ENCODE data around the gene PPBP.

The PPBP gene

GRCh38 chr4:73948291-73948690, 39.7 kb downstream of the PPBP start:
- Histone ChIP-seq H3K9ac (ENCODE audit: low read length) (no peak overlapping the region), H3K27ac (ENCODE audit: low read depth, low read length) (no peak overlapping the region), H3K4me3 (ENCODE audit: low read depth, low read length) (no peak overlapping the region), H3K36me3 (ENCODE audit: control insufficient read depth, insufficient read depth, low read length) (no peaks in the 10 kb centered on the region), H3K27me3 (ENCODE audit: control insufficient read depth, insufficient read depth, low read length) (peaks cover 61% of the 10 kb centered on the region), H3K9me3 (ENCODE audit: control insufficient read depth, insufficient read depth, low read depth, low read length) (0 out of 2 replicates have a peak, but pooled peaks cover 6% of the 10 kb centered on the region), H3K4me1 (ENCODE audit: control insufficient read depth, insufficient read depth, low read length) (peaks cover 26% of the 10 kb centered on the region)

- H3K36me3 ChIP-seq (ENCODE audit: control insufficient read depth, insufficient read depth, low read length): no peaks in the 10 kb centered on the region
- no peak overlapping the region for H3K27ac ChIP-seq (ENCODE audit: low read depth, low read length)
- no peak overlapping the region for H3K9ac ChIP-seq (ENCODE audit: low read length)
- peaks cover 28% of the 10 kb centered on the region for H3K4me1 ChIP-seq (ENCODE audit: control insufficient read depth, insufficient read depth, low read length)
- H3K4me3 ChIP-seq (ENCODE audit: low read depth, low read length): no peak overlapping the region
- peaks cover 70% of the 10 kb centered on the region for H3K27me3 ChIP-seq (ENCODE audit: control insufficient read depth, insufficient read depth, low read length)
- 0 out of 2 replicates have a peak, but pooled peaks cover under 1% of the 10 kb centered on the region for H3K9me3 ChIP-seq (ENCODE audit: control insufficient read depth, insufficient read depth, low read depth, low read length)
These were observed 40.6 kb downstream of the PPBP start for GRCh38 chr4:73947239-73947985.

GRCh38 chr4:73945674-73946449, 42.1 kb downstream of the PPBP start:
- no peak overlapping the region for H3K4me3 ChIP-seq (ENCODE audit: low read depth, low read length)
- H3K27ac ChIP-seq (ENCODE audit: low read depth, low read length): no peak overlapping the region
- no peak overlapping the region for H3K9ac ChIP-seq (ENCODE audit: low read length)
- peaks cover 85% of the 10 kb centered on the region for H3K27me3 ChIP-seq (ENCODE audit: control insufficient read depth, insufficient read depth, low read length)
- H3K36me3 ChIP-seq (ENCODE audit: control insufficient read depth, insufficient read depth, low read length): no peaks in the 10 kb centered on the region
- no peaks in the 10 kb centered on the region for H3K9me3 ChIP-seq (ENCODE audit: control insufficient read depth, insufficient read depth, low read depth, low read length)
- H3K4me1 ChIP-seq (ENCODE audit: control insufficient read depth, insufficient read depth, low read length): peaks cover 18% of the 10 kb centered on the region; the same call in 1 of the 2 replicates

GRCh38 chr4:73945140-73945539, 42.9 kb downstream of the PPBP start:
- H3K4me3 ChIP-seq (ENCODE audit: low read depth, low read length): peak overlapping the region; percentile 54; the same call in 1 of the 2 replicates
- peaks cover 89% of the 10 kb centered on the region for H3K27me3 ChIP-seq (ENCODE audit: control insufficient read depth, insufficient read depth, low read length)
- H3K9me3 ChIP-seq (ENCODE audit: control insufficient read depth, insufficient read depth, low read depth, low read length): no peaks in the 10 kb centered on the region
- H3K9ac ChIP-seq (ENCODE audit: low read length): no peak overlapping the region
- H3K4me1 ChIP-seq (ENCODE audit: control insufficient read depth, insufficient read depth, low read length): peaks cover 18% of the 10 kb centered on the region; the same call in 1 of the 2 replicates
- H3K36me3 ChIP-seq (ENCODE audit: control insufficient read depth, insufficient read depth, low read length): no peaks in the 10 kb centered on the region
- H3K27ac ChIP-seq (ENCODE audit: low read depth, low read length): no peak overlapping the region

GRCh38 chr4:73944061-73944875, 43.7 kb downstream of the PPBP start:
- Histone ChIP-seq H3K4me3 (ENCODE audit: low read depth, low read length) (peak overlapping the region; percentile 54), H3K9me3 (ENCODE audit: control insufficient read depth, insufficient read depth, low read depth, low read length) (no peaks in the 10 kb centered on the region), H3K4me1 (ENCODE audit: control insufficient read depth, insufficient read depth, low read length) (peaks cover 18% of the 10 kb centered on the region; the same call in 1 of the 2 replicates), H3K36me3 (ENCODE audit: control insufficient read depth, insufficient read depth, low read length) (no peaks in the 10 kb centered on the region), H3K27ac (ENCODE audit: low read depth, low read length) (no peak overlapping the region), H3K27me3 (ENCODE audit: control insufficient read depth, insufficient read depth, low read length) (peaks cover 94% of the 10 kb centered on the region), H3K9ac (ENCODE audit: low read length) (peak overlapping the region; percentile 25)

GRCh38 chr4:73943555-73943954, 44.4 kb downstream of the PPBP start:
- peaks cover 95% of the 10 kb centered on the region for H3K27me3 ChIP-seq (ENCODE audit: control insufficient read depth, insufficient read depth, low read length)
- H3K4me1 ChIP-seq (ENCODE audit: control insufficient read depth, insufficient read depth, low read length): peaks cover 18% of the 10 kb centered on the region; the same call in 1 of the 2 replicates
- no peak overlapping the region for H3K9ac ChIP-seq (ENCODE audit: low read length)
- no peaks in the 10 kb centered on the region for H3K36me3 ChIP-seq (ENCODE audit: control insufficient read depth, insufficient read depth, low read length)
- no peaks in the 10 kb centered on the region for H3K9me3 ChIP-seq (ENCODE audit: control insufficient read depth, insufficient read depth, low read depth, low read length)
- H3K4me3 ChIP-seq (ENCODE audit: low read depth, low read length): peak overlapping the region; percentile 54
- no peak overlapping the region for H3K27ac ChIP-seq (ENCODE audit: low read depth, low read length)

GRCh38 chr4:73936969-73937368, 51.0 kb downstream of the PPBP start:
- Histone ChIP-seq H3K9me3 (ENCODE audit: control insufficient read depth, insufficient read depth, low read depth, low read length) (no peaks in the 10 kb centered on the region), H3K9ac (ENCODE audit: low read length) (no peak overlapping the region), H3K36me3 (ENCODE audit: control insufficient read depth, insufficient read depth, low read length) (no peaks in the 10 kb centered on the region), H3K27me3 (ENCODE audit: control insufficient read depth, insufficient read depth, low read length) (peaks cover 47% of the 10 kb centered on the region), H3K27ac (ENCODE audit: low read depth, low read length) (no peak overlapping the region), H3K4me1 (ENCODE audit: control insufficient read depth, insufficient read depth, low read length) (no peaks in the 10 kb centered on the region), H3K4me3 (ENCODE audit: low read depth, low read length) (no peak overlapping the region)
